ENCODE measurements around the gene CLDND1.

CLDND1 gene

GRCh38 chr3:98514948-98515347, 7.8 kb downstream of the CLDND1 start:
- ATAC-seq: no peak
- DNase-seq: no peak

DNA sequence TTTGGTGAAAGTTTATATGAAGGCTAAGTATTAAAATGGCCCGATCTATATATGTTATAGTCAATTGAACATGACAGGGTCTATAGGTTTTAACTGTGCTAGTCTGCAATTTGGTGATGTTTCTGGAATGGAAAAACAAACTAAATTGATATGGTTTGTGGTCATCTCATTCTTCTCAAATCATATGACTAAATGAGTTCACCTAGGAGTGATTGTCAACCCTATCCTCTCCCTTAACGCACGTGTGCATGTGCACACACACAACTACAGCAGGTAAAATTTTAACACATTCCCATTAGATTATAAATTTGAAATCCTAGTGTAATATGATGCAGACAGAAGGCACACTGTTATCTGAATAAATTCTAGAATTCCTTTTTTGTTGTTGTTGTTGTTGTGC, 9.0 kb downstream of the CLDND1 start:
- ATAC-seq: peak; percentile 46

GRCh38 chr3:98513091-98513511, 9.6 kb downstream of the CLDND1 start:
- peak; percentile 36 for ATAC-seq
- no peak for DNase-seq

More for the DNA sequence above, 9.0 kb downstream of the CLDND1 start:
- DNase-seq: no peak

DNA sequence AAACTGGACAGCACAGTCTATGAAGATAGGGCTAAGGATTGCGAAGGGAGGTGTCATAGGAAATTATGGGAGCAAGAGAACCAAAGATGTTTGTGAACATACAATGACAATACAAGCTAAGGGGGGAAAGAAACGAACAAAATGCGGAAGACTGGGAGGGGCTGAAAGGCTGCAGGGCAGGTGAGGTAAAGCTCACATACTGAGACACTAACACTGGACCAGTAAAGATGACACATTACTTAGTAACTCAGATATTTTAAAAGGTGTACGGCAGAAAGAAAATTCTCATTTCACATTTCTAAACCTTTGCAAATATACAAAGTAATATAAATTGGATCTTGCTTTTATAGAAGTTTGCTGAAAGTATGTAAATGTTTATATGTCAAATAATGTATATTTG, 10.1 kb downstream of the CLDND1 start:
- ATAC-seq (no peak), DNase-seq (no peak)

DNA sequence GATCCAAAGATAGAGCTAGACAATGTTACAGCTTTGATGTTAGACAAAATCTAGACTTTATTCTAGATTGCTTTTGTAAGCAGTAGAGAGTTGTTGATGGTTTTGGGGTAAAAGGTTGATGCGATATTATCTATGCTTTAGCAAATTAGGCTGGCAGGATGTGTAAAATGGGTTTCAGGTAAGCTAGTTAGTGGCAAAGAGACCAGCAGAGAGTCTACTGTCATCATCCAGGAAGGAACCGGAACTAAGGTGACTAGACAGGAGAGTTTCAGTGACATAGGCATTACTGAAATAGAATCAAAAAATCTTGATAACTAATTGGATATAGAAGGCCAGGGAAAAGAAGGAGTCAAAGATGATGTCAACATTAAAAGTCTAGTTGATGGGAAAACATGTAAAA, 14.1 kb downstream of the CLDND1 start:
- no peak for DNase-seq
- no peak for ATAC-seq

DNA sequence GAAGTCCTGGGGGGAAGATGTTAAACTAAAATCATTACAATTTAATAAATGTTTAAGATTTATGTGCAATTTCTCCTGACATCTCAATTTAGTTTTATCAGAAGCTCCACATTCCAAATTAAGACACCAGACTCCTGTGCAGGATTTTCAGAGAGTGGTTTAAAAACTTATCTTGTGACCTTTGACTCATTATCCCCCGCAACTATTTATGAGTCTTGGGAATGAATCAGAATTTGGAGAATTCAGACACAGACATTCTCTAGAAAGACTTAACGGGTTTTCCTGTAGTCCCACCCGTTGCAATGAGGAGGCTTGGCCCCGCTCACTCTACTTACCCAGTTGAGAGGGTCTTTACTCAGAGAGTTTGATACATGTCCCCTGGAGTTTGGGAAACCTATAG, 18.2 kb downstream of the CLDND1 start:
- DNase-seq (no peak), ATAC-seq (no peak)

GRCh38 chr3:98501863-98502576, 20.7 kb downstream of the CLDND1 start:
- no peak for DNase-seq
- no peak for ATAC-seq

DNA sequence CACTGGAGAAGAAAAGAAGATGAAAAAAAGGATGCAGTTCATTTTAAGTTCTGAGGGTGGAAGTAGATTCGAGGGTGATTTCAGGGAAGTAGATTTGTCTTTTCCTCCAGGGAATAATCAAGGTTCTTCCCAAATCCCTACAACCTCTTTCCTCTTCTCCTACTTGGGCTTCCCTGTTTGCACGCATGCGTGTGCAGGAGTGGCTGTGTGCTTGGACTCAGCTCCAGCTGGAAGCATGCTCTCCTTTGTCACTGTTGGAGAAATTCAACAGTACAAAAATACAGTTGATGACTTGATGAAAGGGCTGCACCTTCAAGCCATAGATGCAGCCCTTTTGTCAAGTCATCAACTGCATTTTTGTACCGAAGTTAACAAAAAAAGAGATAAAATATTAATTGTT, 21.4 kb downstream of the CLDND1 start:
- DNase-seq: no peak
- ATAC-seq: no peak

DNA sequence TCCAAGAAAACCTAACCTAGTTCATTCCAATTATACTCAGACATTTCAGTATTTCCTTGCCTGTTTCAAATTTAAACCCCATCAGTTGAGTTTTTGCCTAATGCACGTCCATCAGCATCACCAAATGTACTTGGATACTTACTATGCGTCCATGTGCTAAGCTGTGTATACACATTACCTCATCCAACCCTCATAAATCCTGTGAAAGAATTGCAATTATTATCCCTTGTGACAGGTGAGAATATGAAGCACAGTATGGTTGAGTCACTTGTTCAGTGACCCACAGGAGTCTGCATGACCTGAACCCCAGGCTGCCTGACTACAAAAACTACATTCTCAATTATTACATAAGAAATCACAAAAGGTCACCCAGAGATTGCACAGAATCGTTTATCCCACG, 22.7 kb downstream of the CLDND1 start:
- no peak for DNase-seq
- ATAC-seq: no peak

GRCh38 chr3:98497381-98497780, 25.3 kb downstream of the CLDND1 start, which contains the start of gene OR5K2:
TSS of gene OR5K2 (plus strand) at chr3:98497681. CDS start at chr3:98497681, 0 bp downstream.
- DNase-seq: no peak
- ATAC-seq: no peak

DNA sequence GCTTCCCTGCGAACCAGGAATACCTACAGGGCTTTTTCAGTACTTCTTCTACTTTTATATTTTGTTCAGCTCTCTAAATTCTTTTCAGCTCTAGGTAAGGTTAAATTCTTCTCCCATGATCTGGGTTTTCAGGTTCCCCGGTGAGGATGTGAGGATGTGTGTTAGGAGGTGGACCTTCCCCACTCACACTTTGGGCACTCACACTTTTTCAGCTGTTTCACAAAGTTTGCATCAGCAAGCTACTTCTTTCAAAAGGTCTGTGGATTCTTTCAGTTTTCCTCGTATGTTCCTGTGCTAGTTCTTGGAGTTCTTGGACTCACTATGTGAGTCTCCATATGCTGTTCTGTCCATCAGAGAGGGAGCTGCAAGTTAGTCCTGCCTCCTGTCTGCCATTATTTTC, 39.1 kb downstream of the CLDND1 start:
- DNase-seq: no peak
- ATAC-seq: no peak

DNA sequence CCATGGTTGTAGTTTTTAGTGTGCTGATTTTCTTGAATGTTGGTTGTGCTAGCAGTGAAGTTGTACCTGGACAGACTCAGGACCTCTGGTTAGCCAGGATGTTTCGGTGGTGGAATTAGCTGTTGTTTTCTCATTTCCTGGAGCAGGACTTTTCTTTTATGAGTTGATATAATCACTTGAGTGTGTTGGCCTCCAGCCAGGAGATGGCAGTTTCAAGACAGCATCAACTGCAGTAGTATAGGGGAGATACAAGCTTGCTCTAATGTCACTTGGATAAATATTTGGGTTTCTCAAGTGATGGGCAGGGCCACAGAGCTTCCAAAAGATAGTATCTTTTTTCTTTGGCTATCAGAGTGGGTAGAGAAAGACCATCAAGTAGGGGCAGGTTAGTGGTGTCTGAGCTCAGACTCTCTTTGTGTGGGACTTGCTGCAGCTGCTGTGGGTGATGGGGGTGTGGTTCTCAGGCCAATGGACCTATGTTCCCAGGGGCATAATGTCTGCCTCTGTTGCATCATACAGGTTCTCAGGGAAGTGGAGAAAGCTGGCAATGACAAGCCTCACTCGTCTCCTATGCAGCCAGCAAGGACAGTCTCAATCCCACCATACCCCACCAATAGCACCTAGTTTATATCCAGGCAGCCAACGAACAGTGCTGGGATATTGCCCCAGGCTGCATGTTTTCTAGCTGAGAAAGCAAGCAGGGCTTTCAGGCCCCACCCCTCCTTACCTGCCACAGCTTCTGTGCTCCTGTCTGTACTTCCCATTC, 39.8 kb downstream of the CLDND1 start:
- no peak for ATAC-seq
- no peak for DNase-seq
